ENCODE data around the gene TRIP4. TPM values are rescaled to one million over a fixed set of nuclear protein-coding genes. Genes with fewer than 3 reads are reported as not detected.
A peak's percentile ranks its signal among the peaks of the same experiment; 100 is the strongest.

Gene TRIP4
- total RNA-seq, 2 donors from 2014 or later, result 11.7 to 15.5 TPM

GRCh38 chr15:64459066-64459781, 71.6 kb downstream of the TRIP4 start:
- TF ChIP-seq POLR2A (IDR thresholded peaks at IDR 0.05) (no peak), CTCF (IDR thresholded peaks at IDR 0.05) (no peak)
- Histone ChIP-seq H3K4me3 (no peak overlapping the region), H3K4me1 (peaks cover 59% of the 10 kb centered on the region), H3K36me3 (replicated peaks in 1 of 2; ENCODE audit: insufficient read depth in 1 of 2, low read depth in 2 of 2) (no peaks in the 10 kb centered on the region), H3K27me3 (no peaks in the 10 kb centered on the region), H3K9me3 (no peaks in the 10 kb centered on the region), H3K27ac (peak overlapping the region in 1 of 4 donors; percentile 83)
- 54 to 68% methylated on average over 3 of the region's 3 CpGs for WGBS, 2 donors
- DNase-seq, result no peak
- intact Hi-C loops (cut with DNase I), result no loop called here
- ATAC-seq, result no peak

- WGBS, 2 donors, result 1 to 2% methylated on average over 11 to 39 of the region's 45 CpGs
- Histone ChIP-seq H3K4me1 (peaks cover 63% of the 10 kb centered on the region), H3K9me3 (no peaks in the 10 kb centered on the region), H3K36me3 (replicated peaks in 1 of 2; ENCODE audit: insufficient read depth in 1 of 2, low read depth in 2 of 2) (no peaks in the 10 kb centered on the region), H3K4me3 (peak within 1 kb of the TSS; percentile 47 to 54), H3K27me3 (no peaks in the 10 kb centered on the region), H3K27ac (peak within 1 kb of the TSS; percentile 67 to 83 (median 78))
- TF ChIP-seq CTCF (IDR thresholded peaks at IDR 0.05) (peak in 2 of 7 experiments; percentile 13 to 20), POLR2A (IDR thresholded peaks at IDR 0.05) (peak in 2 of 3 donors; percentile 42 to 45)
- intact Hi-C loops (cut with DNase I), result no loop called here
- peak; percentile 93 to 96 (median 94) for DNase-seq
- ATAC-seq, result peak; percentile 95
Observed at GRCh38 chr15:64460206-64460723, 72.6 kb downstream of the TRIP4 start, which contains the start of gene ZNF609. Gene ZNF609 (plus strand): TSS chr15:64460578. CDS start chr15:64499420, 38,842 bp downstream.

GRCh38 chr15:64460724-64461720, 73.4 kb downstream of the TRIP4 start:
- peak; percentile 60 for ATAC-seq
- WGBS, 2 donors, result 0 to 1% methylated on average over 16 to 31 of the region's 56 CpGs
- intact Hi-C loops (cut with DNase I), result no loop called here
- DNase-seq, result peak; percentile 27 to 50 (median 32)
- H3K9me3 ChIP-seq, result no peaks in the 10 kb centered on the region
- TF ChIP-seq POLR2A (IDR thresholded peaks at IDR 0.05) (peak in 2 of 3 donors; percentile 33 to 51), CTCF (IDR thresholded peaks at IDR 0.05) (peak in 2 of 7 experiments; percentile 15 to 20)
- peak overlapping the region; percentile 47 to 54 for H3K4me3 ChIP-seq
- peak overlapping the region; percentile 67 to 83 (median 78) for H3K27ac ChIP-seq
- H3K27me3 ChIP-seq, result no peaks in the 10 kb centered on the region
- H3K36me3 ChIP-seq (replicated peaks in 1 of 2; ENCODE audit: insufficient read depth in 1 of 2, low read depth in 2 of 2), result no peaks in the 10 kb centered on the region
- H3K4me1 ChIP-seq, result peaks cover 61% of the 10 kb centered on the region

GRCh38 chr15:64461721-64462162, 74.1 kb downstream of the TRIP4 start:
- no peaks in the 10 kb centered on the region for H3K36me3 ChIP-seq (replicated peaks in 1 of 2; ENCODE audit: insufficient read depth in 1 of 2, low read depth in 2 of 2)
- ATAC-seq (no peak), DNase-seq (peak in 1 of 4 donors; percentile 8)
- H3K9me3 ChIP-seq, result no peaks in the 10 kb centered on the region
- WGBS, 2 donors, result 0 to 2% methylated on average over 5 of the region's 5 CpGs
- intact Hi-C loops (cut with DNase I), result no loop called here
- TF ChIP-seq CTCF (IDR thresholded peaks at IDR 0.05), result no peak
- TF ChIP-seq POLR2A (IDR thresholded peaks at IDR 0.05), result no peak
- no peaks in the 10 kb centered on the region for H3K27me3 ChIP-seq
- peak overlapping the region in 1 of 2 donors; percentile 47 for H3K4me3 ChIP-seq
- H3K27ac ChIP-seq, result peak overlapping the region; percentile 67 to 83 (median 78)
- H3K4me1 ChIP-seq, result peaks cover 55% of the 10 kb centered on the region

All from body of pancreas (tissue), 4 donors.